ENCODE measurements around the gene DEFB121.

DNA sequence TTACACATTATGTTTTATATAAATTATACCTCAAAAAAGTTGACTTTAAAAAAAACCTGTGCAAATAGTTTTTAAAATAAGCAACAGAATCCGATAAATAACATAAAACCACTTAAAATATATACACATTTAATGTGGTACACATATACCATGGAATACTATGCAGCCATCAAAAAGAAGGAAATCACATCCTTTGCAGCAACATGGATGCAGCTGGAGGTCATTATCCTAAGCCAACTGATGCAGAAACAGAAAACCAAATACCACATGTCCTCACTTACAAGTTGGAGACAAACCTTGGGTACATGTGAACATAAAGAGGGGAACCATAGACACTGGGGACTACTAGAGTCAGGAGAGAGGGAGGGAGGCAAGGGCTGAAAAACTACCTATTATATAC lies 4.0 kb upstream of the DEFB121 start:
- TF ChIP-seq, protein P1, sequence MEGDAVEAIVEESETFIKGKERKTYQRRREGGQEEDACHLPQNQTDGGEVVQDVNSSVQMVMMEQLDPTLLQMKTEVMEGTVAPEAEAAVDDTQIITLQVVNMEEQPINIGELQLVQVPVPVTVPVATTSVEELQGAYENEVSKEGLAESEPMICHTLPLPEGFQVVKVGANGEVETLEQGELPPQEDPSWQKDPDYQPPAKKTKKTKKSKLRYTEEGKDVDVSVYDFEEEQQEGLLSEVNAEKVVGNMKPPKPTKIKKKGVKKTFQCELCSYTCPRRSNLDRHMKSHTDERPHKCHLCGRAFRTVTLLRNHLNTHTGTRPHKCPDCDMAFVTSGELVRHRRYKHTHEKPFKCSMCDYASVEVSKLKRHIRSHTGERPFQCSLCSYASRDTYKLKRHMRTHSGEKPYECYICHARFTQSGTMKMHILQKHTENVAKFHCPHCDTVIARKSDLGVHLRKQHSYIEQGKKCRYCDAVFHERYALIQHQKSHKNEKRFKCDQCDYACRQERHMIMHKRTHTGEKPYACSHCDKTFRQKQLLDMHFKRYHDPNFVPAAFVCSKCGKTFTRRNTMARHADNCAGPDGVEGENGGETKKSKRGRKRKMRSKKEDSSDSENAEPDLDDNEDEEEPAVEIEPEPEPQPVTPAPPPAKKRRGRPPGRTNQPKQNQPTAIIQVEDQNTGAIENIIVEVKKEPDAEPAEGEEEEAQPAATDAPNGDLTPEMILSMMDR (optimal IDR thresholded peaks at IDR 0.05 in 1 of 3, IDR thresholded peaks at IDR 0.05 in 1 of 3, conservative IDR thresholded peaks at IDR 0.05 in 1 of 3; ENCODE audit: extremely low read depth in 1 of 3, insufficient read depth in 2 of 3, low read length in 3 of 3) = no peak
- TF ChIP-seq EZH2 (IDR thresholded peaks at IDR 0.05; ENCODE audit: low read length) = no peak

Measured in keratinocyte (primary cell).